Measurements from ENCODE around the gene CACNA2D1.

- no peak for TF ChIP-seq POLR2A (IDR thresholded peaks at IDR 0.05)
- TF ChIP-seq, protein P1, sequence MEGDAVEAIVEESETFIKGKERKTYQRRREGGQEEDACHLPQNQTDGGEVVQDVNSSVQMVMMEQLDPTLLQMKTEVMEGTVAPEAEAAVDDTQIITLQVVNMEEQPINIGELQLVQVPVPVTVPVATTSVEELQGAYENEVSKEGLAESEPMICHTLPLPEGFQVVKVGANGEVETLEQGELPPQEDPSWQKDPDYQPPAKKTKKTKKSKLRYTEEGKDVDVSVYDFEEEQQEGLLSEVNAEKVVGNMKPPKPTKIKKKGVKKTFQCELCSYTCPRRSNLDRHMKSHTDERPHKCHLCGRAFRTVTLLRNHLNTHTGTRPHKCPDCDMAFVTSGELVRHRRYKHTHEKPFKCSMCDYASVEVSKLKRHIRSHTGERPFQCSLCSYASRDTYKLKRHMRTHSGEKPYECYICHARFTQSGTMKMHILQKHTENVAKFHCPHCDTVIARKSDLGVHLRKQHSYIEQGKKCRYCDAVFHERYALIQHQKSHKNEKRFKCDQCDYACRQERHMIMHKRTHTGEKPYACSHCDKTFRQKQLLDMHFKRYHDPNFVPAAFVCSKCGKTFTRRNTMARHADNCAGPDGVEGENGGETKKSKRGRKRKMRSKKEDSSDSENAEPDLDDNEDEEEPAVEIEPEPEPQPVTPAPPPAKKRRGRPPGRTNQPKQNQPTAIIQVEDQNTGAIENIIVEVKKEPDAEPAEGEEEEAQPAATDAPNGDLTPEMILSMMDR (IDR thresholded peaks at IDR 0.05): no peak
Observed at GRCh38 chr7:82235713-82236112, 207.9 kb downstream of the CACNA2D1 start.
